ENCODE data around the gene NUCKS1. TPM values are rescaled to one million over a fixed set of nuclear protein-coding genes. Genes with fewer than 3 reads are reported as not detected.

NUCKS1 gene
- total RNA-seq, 1 experiment from 2014 or later: 210 TPM

- ATAC-seq (no peak), DNase-seq (ENCODE audit: low read depth, low spot score) (no peak)
- in situ Hi-C loops (cut with HindIII; ENCODE audit: low pct_unique_long_range_greater_than_20kb, low sequenced_read_pairs): no loop called here
- no peak overlapping the region for H3K27ac ChIP-seq (ENCODE audit: low read length)
- ChIA-PET POLR2A (no interaction called here), CTCF (interaction anchor here (0.7 kb wide), 1 partner anchor 55 kb away, joined by 4 read pairs; no protein-coding TSS in a partner anchor)
- H3K36me3 ChIP-seq (ENCODE audit: control insufficient read depth, insufficient read depth, low read length): no peaks in the 10 kb centered on the region
- no TSS peak for BruUV-seq (replicated peaks)
- no peaks in the 10 kb centered on the region for H3K9me3 ChIP-seq (ENCODE audit: control insufficient read depth, insufficient read depth, low read depth, low read length)
- no peaks in the 10 kb centered on the region; the same call in 1 of the 2 replicates for H3K4me1 ChIP-seq (ENCODE audit: control insufficient read depth, insufficient read depth, low read length)
- TF ChIP-seq CTCF (IDR thresholded peaks at IDR 0.05) (no peak), POLR2AphosphoS5 (IDR thresholded peaks at IDR 0.05; ENCODE audit: low read depth, low read length) (no peak), REST (IDR thresholded peaks at IDR 0.05; ENCODE audit: insufficient read depth in 1 of 2, low read depth in 2 of 2, low read length in 1 of 2) (no peak), SIN3A (IDR thresholded peaks at IDR 0.05; ENCODE audit: borderline replicate concordance, insufficient read depth, low read depth, low read length) (no peak)
- no peaks in the 10 kb centered on the region for H3K27me3 ChIP-seq (ENCODE audit: control insufficient read depth, insufficient read depth, low read length)
- H3K4me3 ChIP-seq (ENCODE audit: low read depth in 2 of 2, low read length in 2 of 2): no peak overlapping the region
- intact Hi-C loops (cut with micrococcal nuclease; ENCODE audit: unreplicated experiment): no loop called here
Measured at GRCh38 chr1:205692423-205692822, 57.6 kb downstream of the NUCKS1 start.

- H3K4me3 ChIP-seq (ENCODE audit: low read depth in 2 of 2, low read length in 2 of 2): no peak overlapping the region
- ChIA-PET CTCF (no interaction called here), POLR2A (no interaction called here)
- no peaks in the 10 kb centered on the region for H3K9me3 ChIP-seq (ENCODE audit: control insufficient read depth, insufficient read depth, low read depth, low read length)
- H3K27ac ChIP-seq (ENCODE audit: low read length): no peak overlapping the region
- intact Hi-C loops (cut with micrococcal nuclease; ENCODE audit: unreplicated experiment) (no loop called here), in situ Hi-C loops (cut with HindIII; ENCODE audit: low pct_unique_long_range_greater_than_20kb, low sequenced_read_pairs) (no loop called here)
- H3K36me3 ChIP-seq (ENCODE audit: control insufficient read depth, insufficient read depth, low read length): no peaks in the 10 kb centered on the region
- DNase-seq (ENCODE audit: low read depth, low spot score): no peak
- no TSS peak for BruUV-seq (replicated peaks)
- ATAC-seq: no peak
- H3K4me1 ChIP-seq (ENCODE audit: control insufficient read depth, insufficient read depth, low read length): no peaks in the 10 kb centered on the region; the same call in 1 of the 2 replicates
- H3K27me3 ChIP-seq (ENCODE audit: control insufficient read depth, insufficient read depth, low read length): no peaks in the 10 kb centered on the region
- TF ChIP-seq POLR2AphosphoS5 (IDR thresholded peaks at IDR 0.05; ENCODE audit: low read depth, low read length): no peak
- TF ChIP-seq REST (IDR thresholded peaks at IDR 0.05; ENCODE audit: insufficient read depth in 1 of 2, low read depth in 2 of 2, low read length in 1 of 2): no peak
- no peak for TF ChIP-seq TCF7L2 (IDR thresholded peaks at IDR 0.05; ENCODE audit: low read depth, low read length)
- no peak for TF ChIP-seq SIN3A (IDR thresholded peaks at IDR 0.05; ENCODE audit: borderline replicate concordance, insufficient read depth, low read depth, low read length)
- no peak for TF ChIP-seq CTCF (IDR thresholded peaks at IDR 0.05)
Measured at GRCh38 chr1:205690122-205690756, 59.7 kb downstream of the NUCKS1 start.
